ENCODE measurements around the gene TBX15.

DNA sequence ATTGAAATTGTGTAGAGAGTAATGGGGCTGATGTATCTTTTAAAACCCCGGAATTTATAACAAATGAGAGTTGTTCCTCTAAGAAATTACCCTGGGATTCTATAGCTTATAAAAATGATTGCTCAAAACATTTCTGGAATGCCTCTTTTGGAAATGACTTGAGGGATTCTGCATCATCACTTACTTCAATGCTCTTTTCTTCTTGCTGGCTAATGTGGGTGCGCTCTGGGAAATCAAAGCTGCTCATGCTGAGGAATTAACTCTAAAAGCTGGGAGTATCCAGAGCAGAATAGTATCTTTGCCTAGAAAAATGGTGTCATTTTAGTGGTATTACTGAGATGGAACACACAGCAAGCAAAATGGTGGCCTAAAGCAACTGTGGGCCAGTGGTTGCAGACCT, 23.0 kb upstream of the TBX15 start:
- TF ChIP-seq EZH2phosphoT487 (IDR thresholded peaks at IDR 0.05; ENCODE audit: insufficient read depth, low read depth) (no peak), EZH2 (IDR thresholded peaks at IDR 0.05; ENCODE audit: insufficient read depth, poor library complexity, severe bottlenecking) (no peak)

All from GM23248 (cell line).